ENCODE results near the gene ZBTB45. TPM values are rescaled to one million over a fixed set of nuclear protein-coding genes. Genes with fewer than 3 reads are reported as not detected.

ZBTB45 gene
- total RNA-seq, 1 experiment from 2014 or later: 19.7 TPM

DNA sequence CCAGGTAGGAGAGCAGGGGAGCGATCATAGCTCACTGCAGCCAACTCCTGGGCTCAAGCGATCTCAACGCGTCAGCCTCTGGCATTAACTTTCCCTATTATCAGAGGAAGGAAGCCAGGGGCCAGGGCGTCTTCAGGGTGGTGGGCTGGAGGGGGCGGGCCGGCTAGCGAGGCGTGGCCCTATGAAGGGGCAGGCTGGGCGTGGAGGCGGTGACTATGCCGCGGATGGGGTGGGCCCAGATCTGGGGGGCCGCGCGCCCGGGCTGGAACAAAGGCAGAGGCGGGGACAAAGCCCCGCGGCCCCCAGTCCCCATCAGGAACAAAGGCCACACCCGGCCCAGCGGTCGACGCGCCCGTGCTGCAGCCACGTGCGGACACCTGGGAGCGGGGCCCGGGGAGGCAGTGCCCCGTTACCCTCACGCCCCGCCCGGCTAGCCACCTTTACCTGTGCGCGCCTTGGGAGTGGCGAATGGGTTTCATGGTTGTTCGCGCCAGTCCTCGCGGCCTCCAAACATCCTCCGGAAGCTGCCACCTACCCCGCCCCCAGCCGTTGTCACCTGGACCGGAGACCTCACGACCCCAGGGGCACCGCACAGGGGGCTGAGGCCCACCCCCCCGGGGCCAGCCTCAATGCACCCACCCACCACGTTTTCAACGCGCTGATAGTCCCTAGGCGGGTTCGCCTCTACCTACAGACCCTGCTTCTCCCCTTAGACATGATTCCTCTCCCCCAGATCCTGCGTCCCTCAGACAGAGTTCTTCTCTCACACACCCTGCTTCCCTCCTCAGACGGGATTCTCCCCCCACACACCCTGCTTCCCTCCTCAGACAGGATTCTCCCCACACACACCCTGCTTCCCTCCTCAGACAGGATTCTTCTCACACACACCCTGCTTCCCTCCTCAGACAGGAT is 18.9 kb upstream of the ZBTB45 start (continued):
- TF ChIP-seq, protein P1, sequence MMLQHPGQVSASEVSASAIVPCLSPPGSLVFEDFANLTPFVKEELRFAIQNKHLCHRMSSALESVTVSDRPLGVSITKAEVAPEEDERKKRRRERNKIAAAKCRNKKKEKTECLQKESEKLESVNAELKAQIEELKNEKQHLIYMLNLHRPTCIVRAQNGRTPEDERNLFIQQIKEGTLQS (CRISPR knock-in tag; conservative IDR thresholded peaks at IDR 0.05): peak; percentile 41; the same call in 1 of the 2 replicates
- TF ChIP-seq MXD4 (CRISPR knock-in tag; IDR thresholded peaks at IDR 0.05; ENCODE audit: borderline replicate concordance): no peak
- TF ChIP-seq NR1H2 (CRISPR knock-in tag; IDR thresholded peaks at IDR 0.05): no peak
- TF ChIP-seq, protein P2, sequence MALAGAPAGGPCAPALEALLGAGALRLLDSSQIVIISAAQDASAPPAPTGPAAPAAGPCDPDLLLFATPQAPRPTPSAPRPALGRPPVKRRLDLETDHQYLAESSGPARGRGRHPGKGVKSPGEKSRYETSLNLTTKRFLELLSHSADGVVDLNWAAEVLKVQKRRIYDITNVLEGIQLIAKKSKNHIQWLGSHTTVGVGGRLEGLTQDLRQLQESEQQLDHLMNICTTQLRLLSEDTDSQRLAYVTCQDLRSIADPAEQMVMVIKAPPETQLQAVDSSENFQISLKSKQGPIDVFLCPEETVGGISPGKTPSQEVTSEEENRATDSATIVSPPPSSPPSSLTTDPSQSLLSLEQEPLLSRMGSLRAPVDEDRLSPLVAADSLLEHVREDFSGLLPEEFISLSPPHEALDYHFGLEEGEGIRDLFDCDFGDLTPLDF (CRISPR knock-in tag; IDR thresholded peaks at IDR 0.05): peak; percentile 74; the same call in 1 of the 2 replicates
- no peak for TF ChIP-seq NFATC4 (CRISPR knock-in tag; IDR thresholded peaks at IDR 0.05)
- TF ChIP-seq ATF1 (CRISPR knock-in tag; IDR thresholded peaks at IDR 0.05): no peak
- peak; percentile 70; the same call in 1 of the 2 replicates for TF ChIP-seq SMAD3 (CRISPR knock-in tag; IDR thresholded peaks at IDR 0.05; ENCODE audit: borderline replicate concordance)
- TF ChIP-seq, protein P3, sequence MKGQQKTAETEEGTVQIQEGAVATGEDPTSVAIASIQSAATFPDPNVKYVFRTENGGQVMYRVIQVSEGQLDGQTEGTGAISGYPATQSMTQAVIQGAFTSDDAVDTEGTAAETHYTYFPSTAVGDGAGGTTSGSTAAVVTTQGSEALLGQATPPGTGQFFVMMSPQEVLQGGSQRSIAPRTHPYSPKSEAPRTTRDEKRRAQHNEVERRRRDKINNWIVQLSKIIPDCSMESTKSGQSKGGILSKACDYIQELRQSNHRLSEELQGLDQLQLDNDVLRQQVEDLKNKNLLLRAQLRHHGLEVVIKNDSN (CRISPR knock-in tag; IDR thresholded peaks at IDR 0.05): peak; percentile 78
- 0 out of 2 replicates have a peak, but pooled peaks have one; percentile 38 for TF ChIP-seq FOXK1 (CRISPR knock-in tag; IDR thresholded peaks at IDR 0.05)
- peak; percentile 33; the same call in 1 of the 2 replicates for TF ChIP-seq SMAD4 (CRISPR knock-in tag; IDR thresholded peaks at IDR 0.05)
- TF ChIP-seq SOX15 (CRISPR knock-in tag; IDR thresholded peaks at IDR 0.05): no peak
- TF ChIP-seq ZNF263 (CRISPR knock-in tag; IDR thresholded peaks at IDR 0.05; ENCODE audit: low read depth): no peak
- TF ChIP-seq ZNF423 (CRISPR knock-in tag; IDR thresholded peaks at IDR 0.05): peak; percentile 83
- no peak for TF ChIP-seq GTF2I (CRISPR knock-in tag; conservative IDR thresholded peaks at IDR 0.05)
- peak; percentile 81; the same call in 1 of the 2 replicates for TF ChIP-seq NR3C1 (CRISPR knock-in tag; conservative IDR thresholded peaks at IDR 0.05; ENCODE audit: low read depth)
- TF ChIP-seq, protein P4, sequence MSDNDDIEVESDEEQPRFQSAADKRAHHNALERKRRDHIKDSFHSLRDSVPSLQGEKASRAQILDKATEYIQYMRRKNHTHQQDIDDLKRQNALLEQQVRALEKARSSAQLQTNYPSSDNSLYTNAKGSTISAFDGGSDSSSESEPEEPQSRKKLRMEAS (CRISPR knock-in tag; IDR thresholded peaks at IDR 0.05): peak; percentile 99
- no peak for TF ChIP-seq ZNF671 (CRISPR knock-in tag; IDR thresholded peaks at IDR 0.05)
- TF ChIP-seq GRHL2 (CRISPR knock-in tag; IDR thresholded peaks at IDR 0.05; ENCODE audit: insufficient replicate concordance, severe bottlenecking): no peak
- TF ChIP-seq, protein P5, sequence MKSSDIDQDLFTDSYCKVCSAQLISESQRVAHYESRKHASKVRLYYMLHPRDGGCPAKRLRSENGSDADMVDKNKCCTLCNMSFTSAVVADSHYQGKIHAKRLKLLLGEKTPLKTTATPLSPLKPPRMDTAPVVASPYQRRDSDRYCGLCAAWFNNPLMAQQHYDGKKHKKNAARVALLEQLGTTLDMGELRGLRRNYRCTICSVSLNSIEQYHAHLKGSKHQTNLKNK (CRISPR knock-in tag; IDR thresholded peaks at IDR 0.05): no peak
- TF ChIP-seq, protein P6, sequence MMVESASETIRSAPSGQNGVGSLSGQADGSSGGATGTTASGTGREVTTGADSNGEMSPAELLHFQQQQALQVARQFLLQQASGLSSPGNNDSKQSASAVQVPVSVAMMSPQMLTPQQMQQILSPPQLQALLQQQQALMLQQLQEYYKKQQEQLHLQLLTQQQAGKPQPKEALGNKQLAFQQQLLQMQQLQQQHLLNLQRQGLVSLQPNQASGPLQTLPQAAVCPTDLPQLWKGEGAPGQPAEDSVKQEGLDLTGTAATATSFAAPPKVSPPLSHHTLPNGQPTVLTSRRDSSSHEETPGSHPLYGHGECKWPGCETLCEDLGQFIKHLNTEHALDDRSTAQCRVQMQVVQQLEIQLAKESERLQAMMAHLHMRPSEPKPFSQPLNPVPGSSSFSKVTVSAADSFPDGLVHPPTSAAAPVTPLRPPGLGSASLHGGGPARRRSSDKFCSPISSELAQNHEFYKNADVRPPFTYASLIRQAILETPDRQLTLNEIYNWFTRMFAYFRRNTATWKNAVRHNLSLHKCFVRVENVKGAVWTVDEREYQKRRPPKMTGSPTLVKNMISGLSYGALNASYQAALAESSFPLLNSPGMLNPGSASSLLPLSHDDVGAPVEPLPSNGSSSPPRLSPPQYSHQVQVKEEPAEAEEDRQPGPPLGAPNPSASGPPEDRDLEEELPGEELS (CRISPR knock-in tag; IDR thresholded peaks at IDR 0.05): peak; percentile 87; the same call in 1 of the 2 replicates

Data from WTC11 (cell line).